OCI-LY1 (cell line): ENCODE measurements around the gene NAA40.

Source experiments
- H2AFZ ChIP-seq: fragments of 200-600 bp; sonication (generic), shearing (Covaris generic); 2 replicates; pipeline ENCODE4 v1.6.0; 2014; ENCODE audit warnings: antibody characterized with exemption, mild to moderate bottlenecking, low read length
- H3F3A ChIP-seq: fragments of 200-600 bp; sonication (generic), shearing (Covaris generic); 2 replicates; pipeline ENCODE4 v1.6.0; 2014; ENCODE audit warnings: mild to moderate bottlenecking, antibody characterized with exemption, low read length, moderate library complexity; ENCODE audit not compliant: insufficient read depth
- H3K27ac ChIP-seq: fragments of 200-600 bp; sonication (generic); 2 replicates; pipeline ENCODE4 v1.5.1; 2014; ENCODE audit warnings: low read length, mixed run types, mild to moderate bottlenecking, low read depth; ENCODE audit not compliant: poor library complexity, severe bottlenecking
- H3K27me3 ChIP-seq: fragments of 200-600 bp; sonication (generic); 2 replicates; pipeline ENCODE4 v1.6.0; 2014; ENCODE audit warnings: antibody characterized with exemption, mild to moderate bottlenecking, low read length, moderate library complexity; ENCODE audit not compliant: insufficient read depth
- H3K36me3 ChIP-seq: fragments of 200-600 bp; sonication (generic); 2 replicates; pipeline ENCODE4 v1.6.1; 2014; ENCODE audit warnings: mild to moderate bottlenecking, antibody characterized with exemption, low read length, moderate library complexity, mixed read lengths; ENCODE audit not compliant: insufficient read depth
- H3K4me1 ChIP-seq: fragments of 200-600 bp; sonication (generic); 2 replicates; pipeline ENCODE4 v1.5.1; 2014; ENCODE audit warnings: mild to moderate bottlenecking, low read length, moderate library complexity; ENCODE audit not compliant: insufficient read depth, severe bottlenecking
- H3K4me2 ChIP-seq: fragments of 200-600 bp; sonication (generic), shearing (Covaris generic); 2 replicates; pipeline ENCODE4 v1.6.1; 2014; ENCODE audit warnings: low read length
- H3K4me3 ChIP-seq: fragments of 200-600 bp; sonication (generic); 2 replicates; pipeline ENCODE4 v1.5.1; 2014; ENCODE audit warnings: low read length, low read depth, mild to moderate bottlenecking, mixed read lengths; ENCODE audit not compliant: poor library complexity, severe bottlenecking
- H3K79me2 ChIP-seq: fragments of 200-600 bp; shearing (Covaris generic); 2 replicates; pipeline ENCODE4 v1.6.1; 2016; ENCODE audit warnings: mixed run types, low read length, mixed read lengths; ENCODE audit not compliant: insufficient read depth
- H3K9ac ChIP-seq: fragments of 200-600 bp; sonication (generic), shearing (Covaris generic); 2 replicates; pipeline ENCODE4 v1.6.1; 2014; ENCODE audit warnings: mild to moderate bottlenecking, low read length, mixed read lengths
- H3K9me2 ChIP-seq: fragments of 200-600 bp; sonication (generic), shearing (Covaris generic); 2 replicates; pipeline ENCODE4 v1.6.1; 2014; ENCODE audit warnings: low read depth, mild to moderate bottlenecking, low read length, mixed read lengths
- H3K9me3 ChIP-seq: fragments of 200-600 bp; shearing (Covaris generic); 2 replicates; pipeline ENCODE4 v1.6.1; 2014; ENCODE audit warnings: low read length, mixed read lengths
- H4K20me1 ChIP-seq: fragments of 200-600 bp; sonication (generic), shearing (Covaris generic); 2 replicates; pipeline ENCODE4 v1.6.0; 2016; ENCODE audit warnings: mild to moderate bottlenecking, low read length; ENCODE audit not compliant: insufficient read depth
- EZH2 ChIP-seq: fragments of 200-600 bp; sonication (generic), shearing (Covaris generic); IDR thresholded peaks from 2 replicates; pipeline ENCODE4 v1.8.0; 2017; ENCODE audit warnings: borderline replicate concordance, mixed run types, mild to moderate bottlenecking, antibody characterized with exemption, low read length, moderate library complexity, mixed read lengths
- TF ChIP-seq, protein P1 (sequence below): fragments of 200-600 bp; sonication (generic), shearing (Covaris generic); IDR thresholded peaks from 2 replicates; pipeline ENCODE4 v1.5.1; 2017; ENCODE audit warnings: mild to moderate bottlenecking, antibody characterized with exemption, low read length, moderate library complexity, mixed read lengths

Gene NAA40

GRCh38 chr11:63892228-63892627, 46.6 kb upstream of the NAA40 start:
- no peaks in the 10 kb centered on the region; the same call in 1 of the 2 replicates for H3K79me2 ChIP-seq
- no peaks in the 10 kb centered on the region for H3K9me3 ChIP-seq
- H3K9ac ChIP-seq: no peak overlapping the region
- H3K4me2 ChIP-seq: no peak overlapping the region
- peaks cover 22% of the 10 kb centered on the region for H3K4me1 ChIP-seq
- H2AFZ ChIP-seq: no peak overlapping the region
- H3K9me2 ChIP-seq: no peaks in the 10 kb centered on the region
- no peaks in the 10 kb centered on the region for H4K20me1 ChIP-seq
- H3K27ac ChIP-seq: no peak overlapping the region
- no peak overlapping the region for H3K4me3 ChIP-seq
- H3F3A ChIP-seq: no peaks in the 10 kb centered on the region
- H3K36me3 ChIP-seq: peaks cover 35% of the 10 kb centered on the region
- no peaks in the 10 kb centered on the region for H3K27me3 ChIP-seq
- TF ChIP-seq, protein P1, sequence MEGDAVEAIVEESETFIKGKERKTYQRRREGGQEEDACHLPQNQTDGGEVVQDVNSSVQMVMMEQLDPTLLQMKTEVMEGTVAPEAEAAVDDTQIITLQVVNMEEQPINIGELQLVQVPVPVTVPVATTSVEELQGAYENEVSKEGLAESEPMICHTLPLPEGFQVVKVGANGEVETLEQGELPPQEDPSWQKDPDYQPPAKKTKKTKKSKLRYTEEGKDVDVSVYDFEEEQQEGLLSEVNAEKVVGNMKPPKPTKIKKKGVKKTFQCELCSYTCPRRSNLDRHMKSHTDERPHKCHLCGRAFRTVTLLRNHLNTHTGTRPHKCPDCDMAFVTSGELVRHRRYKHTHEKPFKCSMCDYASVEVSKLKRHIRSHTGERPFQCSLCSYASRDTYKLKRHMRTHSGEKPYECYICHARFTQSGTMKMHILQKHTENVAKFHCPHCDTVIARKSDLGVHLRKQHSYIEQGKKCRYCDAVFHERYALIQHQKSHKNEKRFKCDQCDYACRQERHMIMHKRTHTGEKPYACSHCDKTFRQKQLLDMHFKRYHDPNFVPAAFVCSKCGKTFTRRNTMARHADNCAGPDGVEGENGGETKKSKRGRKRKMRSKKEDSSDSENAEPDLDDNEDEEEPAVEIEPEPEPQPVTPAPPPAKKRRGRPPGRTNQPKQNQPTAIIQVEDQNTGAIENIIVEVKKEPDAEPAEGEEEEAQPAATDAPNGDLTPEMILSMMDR: no peak
- TF ChIP-seq EZH2: no peak

GRCh38 chr11:63893355-63893754, 45.4 kb upstream of the NAA40 start:
- no peaks in the 10 kb centered on the region for H3K27me3 ChIP-seq
- H3K4me2 ChIP-seq: no peak overlapping the region
- no peaks in the 10 kb centered on the region for H4K20me1 ChIP-seq
- no peak overlapping the region for H2AFZ ChIP-seq
- H3K4me1 ChIP-seq: peaks cover 11% of the 10 kb centered on the region
- no peak for TF ChIP-seq EZH2
- TF ChIP-seq, protein P1: no peak
- no peak overlapping the region for H3K27ac ChIP-seq
- H3K9ac ChIP-seq: no peak overlapping the region
- H3K9me2 ChIP-seq: no peaks in the 10 kb centered on the region
- no peaks in the 10 kb centered on the region; the same call in 1 of the 2 replicates for H3K79me2 ChIP-seq
- H3F3A ChIP-seq: no peaks in the 10 kb centered on the region
- no peak overlapping the region for H3K4me3 ChIP-seq
- peaks cover 47% of the 10 kb centered on the region for H3K36me3 ChIP-seq
- no peaks in the 10 kb centered on the region for H3K9me3 ChIP-seq

DNA sequence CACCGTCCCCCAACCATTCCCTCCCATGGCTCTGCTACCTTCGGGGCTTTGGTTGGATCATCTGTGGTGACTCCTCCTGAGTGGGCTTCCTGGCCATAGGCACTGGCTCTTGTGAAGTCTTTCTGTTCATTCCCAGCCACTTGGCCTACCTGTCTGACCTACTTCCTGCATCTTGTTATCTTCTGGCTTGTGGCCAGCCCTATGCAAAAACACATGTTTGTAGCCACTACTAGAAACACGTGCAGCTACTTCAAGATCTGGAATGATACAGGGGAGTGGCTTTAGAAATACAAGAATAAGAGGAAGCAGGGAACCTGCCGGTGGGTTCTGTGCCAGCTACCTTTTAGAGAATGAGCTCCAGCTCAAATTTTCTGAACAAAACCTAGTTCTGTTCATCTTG, 42.7 kb upstream of the NAA40 start:
- no peaks in the 10 kb centered on the region for H3K9me3 ChIP-seq
- H3K4me3 ChIP-seq: no peak overlapping the region
- H3F3A ChIP-seq: no peaks in the 10 kb centered on the region
- H3K9me2 ChIP-seq: no peaks in the 10 kb centered on the region
- no peaks in the 10 kb centered on the region; the same call in 1 of the 2 replicates for H3K79me2 ChIP-seq
- no peak for TF ChIP-seq EZH2
- TF ChIP-seq, protein P1: no peak
- peaks cover 4% of the 10 kb centered on the region for H3K4me1 ChIP-seq
- peaks cover 74% of the 10 kb centered on the region for H3K36me3 ChIP-seq
- H4K20me1 ChIP-seq: no peaks in the 10 kb centered on the region
- no peak overlapping the region for H3K27ac ChIP-seq
- no peak overlapping the region for H3K4me2 ChIP-seq
- no peak overlapping the region for H3K9ac ChIP-seq
- no peak overlapping the region for H2AFZ ChIP-seq
- H3K27me3 ChIP-seq: no peaks in the 10 kb centered on the region
